ENCODE data around the gene MAPKAPK3. TPM values are rescaled to one million over a fixed set of nuclear protein-coding genes. Genes with fewer than 3 reads are reported as not detected.

Gene MAPKAPK3
- total and polyA plus RNA-seq, 2 of the 8 experiments (the other 6 are each of a cell fraction or from before 2014, with no cell fraction given), result 65.4 to 99.8 TPM

DNA sequence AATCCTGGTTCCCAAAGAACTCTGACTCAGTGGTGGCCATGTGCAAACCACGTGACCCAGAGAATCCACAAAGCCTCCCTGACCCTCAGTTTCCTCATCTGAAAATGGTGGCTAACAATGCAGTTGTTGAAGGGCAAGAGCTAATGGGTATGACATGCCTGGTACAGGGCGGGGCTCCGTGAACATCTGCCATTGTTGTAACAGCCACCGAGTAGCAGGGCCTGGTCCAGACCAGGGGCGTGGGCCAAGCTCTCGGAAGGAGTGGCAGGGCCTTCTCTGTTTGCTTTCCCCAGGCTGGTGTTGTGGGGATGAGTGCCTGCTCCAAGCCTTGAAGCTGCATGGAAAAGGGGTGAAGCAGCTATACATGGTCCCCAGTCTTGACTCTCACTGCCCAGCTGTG, 13.4 kb downstream of the MAPKAPK3 start:
- H3K18ac ChIP-seq (ENCODE audit: extremely low read depth, low read length), result no peak overlapping the region
- FAIRE-seq, result no peak
- H3K9ac ChIP-seq (replicated peaks in 1 of 4; ENCODE audit: extremely low read depth in 1 of 4, low read depth in 3 of 4, low read length in 3 of 4), result no peak overlapping the region
- H3K9me3 ChIP-seq (ENCODE audit: insufficient read depth in 2 of 2, low read depth in 1 of 2, low read length in 1 of 2), result no peaks in the 10 kb centered on the region
- DNase-seq (ENCODE audit: low read depth in 1 of 2, low spot score in 2 of 2), result no peak
- no peak overlapping the region for H2BK12ac ChIP-seq (ENCODE audit: low read depth, low read length)
- H2BK20ac ChIP-seq (ENCODE audit: low read length), result 0 out of 2 replicates have a peak overlapping the region, but pooled peaks have one; percentile 48
- no peak overlapping the region for H4K8ac ChIP-seq (ENCODE audit: extremely low read depth, insufficient read depth, low read length)
- no peak overlapping the region for H4K5ac ChIP-seq (ENCODE audit: insufficient read length, low read depth, low read length)
- no peak overlapping the region for H3K27ac ChIP-seq (ENCODE audit: low read depth, low read length)
- no peak overlapping the region for H2BK120ac ChIP-seq (replicated peaks; ENCODE audit: low read depth, low read length)
- no peak overlapping the region for H3K56ac ChIP-seq (replicated peaks; ENCODE audit: insufficient read length, low read depth, low read length)
- H4K20me1 ChIP-seq (replicated peaks in 1 of 2; ENCODE audit: control insufficient read depth in 1 of 2, insufficient read depth in 2 of 2, low read length in 2 of 2), result peaks cover 0 to 14% of the 10 kb centered on the region in 2 experiments
- H3K4me2 ChIP-seq (ENCODE audit: insufficient read depth in 1 of 2, low read depth in 2 of 2, low read length in 2 of 2), result no peak overlapping the region
- no peak overlapping the region for H2BK5ac ChIP-seq (ENCODE audit: low read depth, low read length)
- WGBS, 2 experiments (ENCODE audit: extremely low coverage in 1 of 2, insufficient coverage in 1 of 2, insufficient read length in 1 of 2, insufficient replicate concordance in 2 of 2, low coverage in 1 of 2, low lambda C conversion rate in 2 of 2, missing lambda C conversion rate in 1 of 2), result 84% methylated on average over 6 of the region's 6 CpGs; no CpG with 5 or more reads in 1 of the 2 experiments
- H2AK5ac ChIP-seq (ENCODE audit: low read depth, low read length), result no peak overlapping the region
- H3K36me3 ChIP-seq (ENCODE audit: control insufficient read depth in 2 of 4, insufficient read depth in 4 of 4, low read length in 3 of 4), result no peaks in the 10 kb centered on the region
- H3K4me1 ChIP-seq (replicated peaks in 1 of 4; ENCODE audit: control insufficient read depth in 3 of 4, insufficient read depth in 4 of 4, low read length in 3 of 4), result peaks cover 2 to 14% (median 7%) of the 10 kb centered on the region in 4 experiments
- H4K91ac ChIP-seq (replicated peaks; ENCODE audit: insufficient read length, low read length), result no peak overlapping the region
- H3K79me1 ChIP-seq (ENCODE audit: low read depth, low read length), result peaks cover 11% of the 10 kb centered on the region; the same call in 1 of the 2 replicates
- no peak overlapping the region for H3K14ac ChIP-seq (ENCODE audit: insufficient read length)
- H2AFZ ChIP-seq (ENCODE audit: low read length), result no peak overlapping the region
- no peak overlapping the region for H3K4me3 ChIP-seq (ENCODE audit: extremely low read depth in 1 of 4, insufficient read depth in 2 of 4, low read depth in 3 of 4, low read length in 4 of 4)
- CTCF ChIA-PET (ENCODE audit: partially characterized antibody), result interaction anchor here (1.2 to 63.8 kb wide), 8 partner anchors 9 to 760 kb away, joined by 3 to 1262 read pairs (median 8); partner anchors contain the start of genes C3orf18, CISH, DOCK3 and HEMK1
- TF ChIP-seq BCL11A (IDR thresholded peaks at IDR 0.05; ENCODE audit: low read depth in 2 of 2, low read length in 2 of 2) (no peak), TEAD4 (IDR thresholded peaks at IDR 0.05; ENCODE audit: low read depth, low read length) (no peak), MAFK (IDR thresholded peaks at IDR 0.05; ENCODE audit: low read depth, low read length) (no peak), CEBPB (IDR thresholded peaks at IDR 0.05; ENCODE audit: low read depth, low read length) (no peak), EZH2 (IDR thresholded peaks at IDR 0.05; ENCODE audit: low read depth, low read length, severe bottlenecking) (no peak), RNF2 (IDR thresholded peaks at IDR 0.05; ENCODE audit: borderline replicate concordance, low read depth, low read length, missing control alignments, poor library complexity, severe bottlenecking) (no peak), KDM1A (IDR thresholded peaks at IDR 0.05; ENCODE audit: borderline replicate concordance, low read length) (no peak), SIRT6 (IDR thresholded peaks at IDR 0.05; ENCODE audit: low read length) (no peak), POU5F1 (IDR thresholded peaks at IDR 0.05; ENCODE audit: low read depth, low read length) (no peak), RFX5 (IDR thresholded peaks at IDR 0.05; ENCODE audit: borderline replicate concordance, low read depth, low read length) (no peak), SP4 (IDR thresholded peaks at IDR 0.05; ENCODE audit: low read length) (no peak), SIN3A (conservative IDR thresholded peaks at IDR 0.05 in 1 of 2, IDR thresholded peaks at IDR 0.05 in 1 of 2; ENCODE audit: low read depth in 1 of 2, low read length in 2 of 2) (no peak), JUND (IDR thresholded peaks at IDR 0.05; ENCODE audit: low read length) (no peak), TAF1 (IDR thresholded peaks at IDR 0.05; ENCODE audit: low read depth, low read length) (no peak), YY1 (IDR thresholded peaks at IDR 0.05; ENCODE audit: low read depth, low read length) (no peak)
- no peaks in the 10 kb centered on the region for H3K27me3 ChIP-seq (replicated peaks in 1 of 4; ENCODE audit: control insufficient read depth in 3 of 4, extremely low read depth in 1 of 4, insufficient read depth in 3 of 4, low read length in 3 of 4)
- POLR2A ChIA-PET (ENCODE audit: partially characterized antibody), result interaction anchor here (2.8 kb wide), 1 partner anchor 22 kb away, joined by 9 read pairs; no protein-coding TSS in a partner anchor
- no peak overlapping the region for H3K4ac ChIP-seq (replicated peaks; ENCODE audit: insufficient read length, low read depth, low read length)
- 0 out of 2 replicates have a peak, but pooled peaks cover 1% of the 10 kb centered on the region for H3K23me2 ChIP-seq (ENCODE audit: low read depth, low read length)
- H3K79me2 ChIP-seq (ENCODE audit: control insufficient read depth in 1 of 2, insufficient read depth in 2 of 2, low read length in 2 of 2), result peaks cover 0 to 40% of the 10 kb centered on the region in 2 experiments; a peak in 1 of 4 replicates
- no peak overlapping the region; the same call in 1 of the 2 replicates for H2BK15ac ChIP-seq (ENCODE audit: low read length)
- no peak overlapping the region for H3K23ac ChIP-seq (ENCODE audit: insufficient read length)
